GM23248 (cell line): ENCODE measurements around the gene ZFAND3.

Experiments
- EZH2 ChIP-seq: fragments of 200-600 bp; sonication (generic); IDR thresholded peaks from 2 replicates; pipeline ENCODE4 v1.6.1; 2018; ENCODE audit warnings: antibody characterized with exemption, mild to moderate bottlenecking; ENCODE audit not compliant: insufficient read depth, poor library complexity, severe bottlenecking
- EZH2phosphoT487 ChIP-seq: fragments of 200-600 bp; sonication (generic); IDR thresholded peaks from 2 replicates; pipeline ENCODE4 v1.6.1; 2018; ENCODE audit warnings: antibody characterized with exemption, moderate library complexity, mild to moderate bottlenecking, low read depth; ENCODE audit not compliant: insufficient read depth

DNA sequence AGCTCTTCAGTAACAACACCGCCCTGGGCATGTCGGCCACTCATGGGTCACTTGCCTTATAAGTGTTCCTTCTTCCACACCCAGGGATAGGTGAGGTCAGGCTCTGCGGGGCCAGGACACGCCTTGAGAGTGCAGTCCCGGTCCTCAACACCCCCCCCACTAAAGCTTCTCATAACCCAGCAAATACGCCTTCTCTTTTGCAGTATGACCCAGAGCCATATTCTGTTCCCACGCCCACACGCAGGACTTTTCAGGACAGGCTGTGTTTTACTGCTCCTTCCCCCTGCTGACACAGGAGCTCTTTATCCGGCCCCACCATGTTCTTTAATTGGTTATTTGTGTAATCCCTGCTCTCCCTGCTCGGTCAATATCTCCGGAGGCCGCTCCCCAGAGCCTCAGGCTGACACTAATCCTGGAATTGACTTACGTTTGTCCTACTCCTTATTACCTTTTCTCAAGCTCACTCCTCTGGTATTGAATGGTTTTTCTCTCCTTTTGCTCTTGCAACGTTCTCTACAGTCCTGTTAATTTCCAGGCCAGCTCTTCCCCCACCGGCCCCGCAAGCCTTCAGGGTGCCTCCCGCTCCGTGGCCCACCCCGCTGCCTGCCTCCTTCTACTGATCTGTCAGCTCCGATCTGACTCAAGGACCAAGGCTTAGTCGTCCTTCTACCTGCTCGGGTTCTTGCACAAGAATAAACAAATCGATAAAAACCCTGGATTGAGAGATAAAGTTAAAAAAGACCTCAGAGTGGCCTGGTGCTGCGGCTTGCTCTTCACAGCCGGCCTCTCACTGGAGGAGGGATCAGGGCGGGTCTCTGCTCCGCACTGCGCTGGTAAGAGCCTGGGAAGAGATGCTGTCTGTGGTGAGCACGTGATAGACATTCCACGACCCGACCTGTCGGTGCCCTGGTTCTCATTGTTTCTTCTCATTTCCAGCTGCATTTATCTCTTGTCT is 357.5 kb downstream of the ZFAND3 start:
- TF ChIP-seq EZH2phosphoT487 (no peak), EZH2 (no peak)
